ENCODE data around the gene CFAP61. TPM values are rescaled to one million over a fixed set of nuclear protein-coding genes. Genes with fewer than 3 reads are reported as not detected.

Gene CFAP61
- polyA plus RNA-seq, 3 donors = 3.5 to 4.2 (median 4.0) TPM

DNA sequence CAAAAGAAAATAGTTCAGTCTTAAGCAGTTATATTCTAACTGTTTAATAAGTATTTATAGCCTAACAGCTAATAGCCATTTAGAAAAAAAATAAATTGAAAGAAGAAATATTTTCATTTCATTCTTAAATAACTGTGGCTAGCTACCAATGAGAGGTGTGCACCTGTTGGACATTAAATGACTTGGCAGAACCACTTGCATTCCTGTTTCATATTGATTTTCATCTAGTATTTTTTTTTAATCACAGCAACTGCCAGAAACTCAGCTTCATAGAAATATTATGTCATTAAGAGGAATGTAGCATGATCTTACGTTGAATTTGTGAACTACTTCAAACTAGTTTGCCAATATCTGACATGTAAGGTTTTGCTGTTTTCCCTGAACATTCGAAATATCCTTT is 25.0 kb upstream of the CFAP61 start:
- no peak for DNase-seq (ENCODE audit: low read depth in 3 of 3, low spot score in 2 of 3)

DNA sequence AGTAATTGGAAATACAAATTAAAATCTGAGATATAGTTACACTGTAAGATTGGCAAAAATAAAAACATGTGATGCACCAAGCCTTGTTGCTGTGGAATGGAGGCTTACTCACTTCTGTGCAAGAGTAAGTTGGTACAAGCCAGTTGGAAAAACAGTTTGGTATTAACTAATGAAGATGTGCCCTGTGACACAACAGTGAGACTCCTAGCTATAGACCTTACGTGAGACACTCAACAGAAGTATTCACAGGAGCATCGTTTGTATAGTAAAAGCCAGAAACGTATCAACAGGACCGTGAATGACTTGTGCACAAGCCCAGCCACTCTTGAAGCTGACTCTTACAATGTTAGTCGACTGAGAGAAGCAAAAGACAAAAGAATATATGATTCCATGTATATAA is 20.5 kb upstream of the CFAP61 start:
- DNase-seq (ENCODE audit: low read depth in 3 of 3, low spot score in 2 of 3) = no peak

DNA sequence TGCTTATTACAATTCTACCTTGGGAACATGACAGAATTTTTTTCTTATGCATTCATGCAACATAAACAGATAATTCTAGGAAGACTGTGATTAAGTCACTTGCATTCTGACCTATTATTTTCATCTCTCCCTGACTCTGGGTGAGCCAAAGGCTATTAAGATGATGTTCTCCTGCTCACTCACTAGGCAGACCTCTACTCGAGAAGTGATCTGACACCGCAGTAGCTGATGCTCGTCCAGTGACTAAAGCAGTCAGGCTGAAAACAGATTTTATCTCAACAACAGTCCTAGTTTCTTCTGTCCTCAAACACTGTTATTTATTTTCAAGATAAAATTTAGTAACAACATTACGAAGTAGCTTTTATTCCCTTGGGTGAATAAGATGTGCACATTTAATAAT is 17.8 kb upstream of the CFAP61 start:
- no peak for DNase-seq (ENCODE audit: low read depth in 3 of 3, low spot score in 2 of 3)

DNA sequence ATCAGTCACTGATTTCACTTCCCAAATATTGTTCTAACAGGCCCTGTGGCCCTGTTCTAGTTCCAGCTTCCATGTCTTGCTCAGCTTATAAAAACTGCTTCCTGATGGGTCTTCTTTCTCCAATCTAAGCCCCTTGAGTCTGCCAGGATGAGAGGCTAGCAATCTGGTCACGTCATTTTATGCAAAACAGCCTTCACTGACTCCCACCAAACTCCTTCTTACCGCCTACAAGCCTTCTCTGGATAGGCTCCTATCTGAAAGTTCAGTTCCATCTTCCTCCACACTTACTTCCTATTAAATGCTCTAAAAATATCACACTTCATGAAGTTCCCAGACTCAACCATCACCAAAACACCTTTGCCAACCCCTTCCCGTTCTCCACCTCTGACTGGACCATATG is 15.6 kb upstream of the CFAP61 start:
- no peak for DNase-seq (ENCODE audit: low read depth in 3 of 3, low spot score in 2 of 3)

DNA sequence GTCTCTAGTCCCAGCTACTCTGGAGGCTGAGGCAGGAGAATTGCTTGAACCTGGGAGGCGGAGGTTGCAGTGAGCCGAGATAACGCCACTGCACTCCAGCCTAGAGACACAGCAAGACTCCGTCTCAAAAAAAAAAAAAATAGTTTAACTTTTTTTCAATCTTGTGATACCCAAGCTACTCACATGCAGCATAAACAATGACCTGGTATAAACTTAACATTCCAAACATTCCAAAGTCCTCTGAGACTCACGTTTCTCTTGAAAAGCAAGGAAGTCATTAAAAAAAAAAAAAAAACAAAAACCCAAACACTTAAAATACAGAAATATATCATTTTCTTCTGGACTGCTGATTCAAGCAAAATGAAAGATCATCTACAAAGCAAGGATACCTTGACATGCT is 14.4 kb upstream of the CFAP61 start:
- DNase-seq (ENCODE audit: low read depth in 3 of 3, low spot score in 2 of 3) = no peak

DNA sequence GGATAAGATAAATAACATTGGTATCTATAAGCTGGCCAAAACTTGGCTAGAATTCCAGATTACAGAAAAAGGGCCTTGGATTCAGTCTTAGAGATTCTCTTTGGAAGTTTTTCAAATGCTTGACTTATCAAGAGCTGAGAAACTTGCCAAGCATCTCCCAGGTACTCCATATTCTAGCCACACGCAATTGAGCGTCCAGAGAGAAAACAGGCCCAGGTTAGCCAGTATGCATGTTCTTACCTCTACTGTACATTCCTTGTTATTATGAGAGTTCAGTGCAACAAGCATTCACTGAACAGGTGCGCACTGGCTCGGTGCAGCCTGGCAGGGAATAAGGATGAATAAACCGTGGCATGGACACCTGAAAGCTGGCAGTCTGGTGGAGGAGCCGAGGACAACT is 13.7 kb upstream of the CFAP61 start:
- no peak for DNase-seq (ENCODE audit: low read depth in 3 of 3, low spot score in 2 of 3)

DNA sequence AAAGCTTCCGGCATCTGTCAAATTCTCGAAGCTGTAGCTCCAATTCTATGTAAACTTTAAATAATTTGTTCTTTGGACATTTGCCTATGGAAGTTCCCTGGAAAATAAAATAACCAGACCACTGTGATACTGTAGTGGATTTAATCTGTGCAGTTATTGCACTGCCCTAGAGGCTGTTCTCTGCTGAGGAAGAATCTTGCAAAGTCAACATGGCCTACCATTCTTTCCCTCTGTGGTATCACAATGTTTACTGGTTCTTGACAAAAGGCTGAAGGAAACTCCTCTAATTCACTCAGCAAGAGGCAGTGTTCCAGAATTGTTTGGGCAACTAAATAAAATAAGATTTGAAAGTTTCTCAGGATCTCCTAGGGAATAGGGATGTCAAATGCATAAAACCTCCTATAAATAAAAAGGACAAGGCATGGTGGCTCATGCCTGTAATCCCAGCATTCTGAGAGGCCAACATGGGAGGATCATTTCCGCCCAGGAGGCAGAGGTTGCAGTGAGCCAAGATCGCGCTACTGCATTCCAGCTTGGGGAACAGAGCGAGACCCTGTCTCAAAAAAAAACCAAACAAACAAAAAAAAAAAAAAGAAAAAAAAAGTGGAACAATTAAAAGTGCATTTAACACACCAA is 12.5 kb upstream of the CFAP61 start:
- no peak for DNase-seq (ENCODE audit: low read depth in 3 of 3, low spot score in 2 of 3)

DNA sequence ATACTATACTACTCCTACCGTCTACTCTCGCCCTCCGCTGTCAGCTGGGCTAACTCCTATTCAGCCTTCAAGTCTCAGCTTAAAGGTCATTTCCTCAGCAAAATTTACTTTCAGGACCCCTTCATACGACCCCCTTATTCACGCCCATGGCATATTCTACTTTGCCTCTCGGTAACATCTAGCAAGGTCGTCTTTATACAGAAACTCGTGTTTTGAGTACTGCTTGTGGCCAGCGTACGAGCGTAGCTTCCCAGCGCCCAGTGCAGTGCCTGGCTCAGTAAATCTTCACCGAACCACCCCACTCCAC is 612 bp upstream of the CFAP61 start:
- no peak for DNase-seq (ENCODE audit: low read depth in 3 of 3, low spot score in 2 of 3)

DNA sequence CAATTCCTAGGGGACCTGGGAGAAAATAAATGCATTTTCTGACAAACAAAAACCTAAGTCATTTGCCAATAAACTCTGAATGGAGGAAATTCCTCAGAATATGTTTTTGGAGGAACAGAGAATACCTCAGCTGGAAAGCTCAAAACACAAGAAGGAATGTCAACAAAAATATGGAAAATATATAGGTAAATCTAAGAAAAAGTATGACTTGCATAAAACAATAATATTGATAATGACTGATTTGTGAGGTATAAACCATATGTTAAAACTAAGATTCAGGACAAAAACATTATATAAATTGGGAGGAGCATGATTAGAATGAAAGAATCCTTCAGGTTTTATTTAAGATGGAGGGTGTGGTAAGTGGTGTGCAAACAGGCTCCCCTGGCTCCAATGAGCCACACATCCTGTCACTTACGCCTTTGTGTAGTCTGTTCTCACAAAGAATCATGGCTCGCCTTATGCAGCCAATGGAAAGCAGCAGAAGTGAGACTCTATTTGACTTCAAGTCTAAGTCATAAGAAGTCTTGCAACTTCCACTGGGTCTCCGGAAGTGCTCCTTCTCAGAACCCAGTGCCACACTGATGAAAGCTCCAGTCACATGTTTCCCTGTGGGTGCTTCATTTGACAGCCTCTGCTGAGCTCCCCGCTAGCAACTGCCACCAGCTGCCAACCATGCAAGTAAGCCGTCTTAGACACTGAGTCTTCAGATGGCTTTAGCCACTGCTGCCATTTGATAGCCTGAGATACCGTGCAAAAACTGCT is 8.1 kb downstream of the CFAP61 start:
- no peak for DNase-seq (ENCODE audit: low read depth in 3 of 3, low spot score in 2 of 3)

DNA sequence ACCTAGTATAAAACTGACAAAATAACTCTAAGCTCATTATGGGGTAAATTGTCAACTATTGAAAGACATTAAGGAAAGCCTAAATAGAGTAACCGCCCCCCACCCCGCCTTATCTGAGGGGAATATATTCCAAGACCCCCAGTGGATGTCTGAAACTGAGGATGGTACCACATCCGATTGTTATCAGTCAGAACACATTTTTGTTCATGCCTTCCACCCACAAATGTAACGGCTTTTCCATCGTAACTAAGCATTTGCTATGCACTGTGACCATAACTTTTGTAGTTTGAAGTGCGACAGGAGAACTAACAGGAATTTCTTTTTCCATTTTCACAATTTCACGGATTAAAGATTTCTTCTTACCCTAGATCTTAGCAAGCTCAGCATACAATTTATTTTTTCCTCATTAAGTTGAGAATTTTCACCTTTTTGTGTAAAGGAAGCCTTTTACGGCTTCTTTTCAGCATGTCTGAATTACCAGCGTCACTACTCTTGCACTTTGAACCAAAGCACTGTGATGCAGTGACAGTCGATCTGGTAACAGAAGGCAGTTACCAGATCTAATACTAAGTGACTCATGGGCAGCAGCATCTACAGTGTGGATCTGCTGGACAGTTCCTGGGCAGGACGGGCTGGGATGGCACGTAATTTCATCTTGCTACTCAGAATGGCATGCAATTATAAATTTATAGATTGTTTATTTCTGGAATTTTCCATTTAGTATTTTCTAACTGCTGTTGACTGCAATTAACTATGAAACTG is 11.8 kb downstream of the CFAP61 start:
- no peak for DNase-seq (ENCODE audit: low read depth in 3 of 3, low spot score in 2 of 3)

DNA sequence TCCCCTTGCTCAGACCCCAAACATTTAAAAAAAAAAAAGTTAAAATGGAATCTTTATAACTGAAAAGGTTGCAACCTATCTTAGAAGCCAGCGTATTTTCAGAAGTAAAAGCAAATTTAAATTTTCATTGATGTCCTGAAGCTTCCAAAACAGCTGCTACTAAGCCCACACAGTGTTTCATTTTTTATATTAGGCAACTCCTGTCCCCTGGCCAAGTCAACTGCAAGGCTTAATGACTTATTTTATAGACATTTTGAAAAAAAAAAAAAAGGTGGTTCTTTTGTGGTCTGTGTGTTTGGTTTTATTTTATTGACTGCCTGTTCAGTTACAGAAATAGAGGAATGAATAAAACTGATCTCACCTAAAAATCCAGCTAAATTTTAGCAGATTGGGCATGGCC is 13.0 kb downstream of the CFAP61 start:
- no peak for DNase-seq (ENCODE audit: low read depth in 3 of 3, low spot score in 2 of 3)

DNA sequence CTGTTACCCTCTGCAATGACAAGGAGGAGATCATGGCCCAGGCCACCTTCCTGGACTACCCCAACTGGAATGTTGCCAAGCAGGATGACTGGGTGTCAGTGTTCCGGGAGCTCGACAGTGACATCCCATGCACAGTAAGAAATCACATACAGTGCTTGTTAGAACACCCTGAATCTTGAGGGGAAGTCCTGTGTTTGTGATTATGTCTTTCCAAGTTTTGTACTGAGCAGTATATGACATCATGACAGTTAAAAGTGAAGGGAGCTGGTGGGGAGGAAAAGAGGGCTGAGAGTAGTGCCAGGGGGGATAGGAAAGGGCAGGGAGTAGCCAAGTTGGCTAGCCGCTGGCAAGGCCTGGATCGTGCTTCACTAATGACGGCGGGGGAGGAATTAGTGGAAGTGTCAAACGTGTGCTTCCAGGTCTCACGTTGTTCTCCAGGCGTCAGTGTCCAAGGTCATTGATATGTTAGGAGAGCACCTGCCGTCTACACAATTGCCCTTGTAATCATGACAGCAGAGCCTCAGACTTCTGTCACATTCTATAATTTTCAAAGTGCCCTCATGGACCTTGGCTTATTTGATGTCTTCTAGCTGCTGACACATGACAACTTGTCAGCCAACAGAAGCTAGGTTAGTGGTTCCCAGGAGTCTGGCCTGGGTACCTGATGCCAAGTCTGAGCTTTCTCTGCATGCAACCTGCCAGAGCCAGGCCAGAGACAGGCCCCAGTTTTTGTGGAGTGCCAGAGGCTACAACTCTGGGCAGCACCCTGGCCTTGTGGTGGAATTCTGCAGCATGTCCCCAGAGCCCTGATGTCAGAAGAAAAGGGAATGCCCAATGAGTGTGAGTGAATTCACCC is 18.8 kb downstream of the CFAP61 start:
- no peak for DNase-seq (ENCODE audit: low read depth in 3 of 3, low spot score in 2 of 3)

DNA sequence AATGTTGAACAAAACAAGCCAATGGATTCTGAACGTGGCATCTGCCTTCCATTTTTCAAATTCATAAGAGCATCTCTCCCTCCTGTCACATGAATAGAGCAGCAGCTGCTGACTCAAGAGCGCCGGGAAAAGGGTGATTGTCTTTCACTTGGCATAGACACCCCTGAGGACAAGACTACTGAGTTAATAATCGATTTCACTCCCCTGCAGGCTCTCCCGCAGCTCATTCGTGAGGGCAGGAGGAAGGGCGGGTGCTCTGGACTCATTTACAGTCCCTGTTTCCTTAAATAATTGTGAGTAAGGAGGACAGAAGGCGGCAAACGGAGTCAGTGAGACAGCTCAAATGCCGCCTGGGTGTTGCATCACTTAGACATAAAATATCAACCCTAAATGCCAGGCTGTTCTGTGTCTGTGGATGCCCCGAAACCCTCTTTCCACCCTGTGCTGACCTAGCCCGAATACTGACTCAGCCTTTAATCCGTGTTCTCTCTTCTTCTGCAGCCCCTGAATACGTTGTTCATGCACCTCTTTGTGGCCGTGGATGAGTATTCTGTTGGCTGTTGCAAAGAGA is 21.6 kb downstream of the CFAP61 start:
- no peak for DNase-seq (ENCODE audit: low read depth in 3 of 3, low spot score in 2 of 3)

DNA sequence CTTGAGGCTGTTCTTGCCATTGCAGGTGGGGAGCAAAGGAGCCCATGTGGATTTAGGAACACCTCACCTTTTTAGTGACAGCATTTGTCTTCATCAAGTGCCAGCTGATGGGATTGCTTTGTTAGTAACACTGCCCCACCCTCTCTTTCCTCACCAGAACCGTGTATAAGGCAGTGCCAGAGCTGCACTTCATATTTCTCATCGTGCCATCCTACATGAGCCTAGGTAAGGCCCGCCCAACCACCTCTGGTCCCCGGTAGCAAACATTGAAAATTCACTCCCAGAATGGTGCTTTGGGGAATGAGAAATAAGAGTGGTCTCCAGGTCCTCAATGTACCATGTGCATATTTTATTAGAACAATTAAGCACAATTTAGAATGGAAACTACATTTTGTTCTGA is 22.7 kb downstream of the CFAP61 start:
- no peak for DNase-seq (ENCODE audit: low read depth in 3 of 3, low spot score in 2 of 3)

DNA sequence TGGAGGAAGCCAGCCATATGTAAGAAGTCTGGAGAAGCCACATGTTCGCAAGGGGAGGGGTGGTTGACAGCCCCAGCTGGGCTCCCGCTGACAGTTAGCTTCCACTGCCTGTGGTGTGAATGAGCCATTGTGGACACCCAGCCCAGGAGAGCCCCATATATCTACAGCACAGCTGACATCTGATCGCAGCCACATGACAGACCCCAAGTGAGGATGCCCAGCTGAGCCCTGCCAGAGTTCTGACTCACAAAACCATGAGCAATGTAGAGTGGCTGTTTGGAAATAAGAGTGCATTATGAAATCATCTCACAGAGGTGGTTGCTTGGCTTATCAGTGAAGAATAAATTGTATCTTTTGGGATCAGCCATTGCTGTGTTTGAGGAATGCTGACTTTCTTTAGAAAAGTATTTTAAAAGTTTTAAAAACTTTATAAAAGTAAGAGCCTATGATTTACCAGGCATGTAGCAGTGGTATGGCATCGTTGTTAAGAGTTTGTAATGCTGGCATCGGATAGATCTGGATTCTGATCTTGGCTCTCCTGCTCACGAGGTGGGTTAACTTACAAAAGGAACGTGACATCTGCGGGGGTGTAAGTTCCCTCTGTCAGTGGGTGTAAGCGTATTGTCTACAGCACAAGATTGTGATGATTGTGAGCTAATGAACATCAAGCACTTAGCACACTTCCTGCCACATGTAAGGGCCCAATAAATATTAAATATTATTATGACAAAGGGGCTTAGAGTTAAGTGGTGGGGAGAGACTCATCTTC is 24.1 kb downstream of the CFAP61 start:
- no peak for DNase-seq (ENCODE audit: low read depth in 3 of 3, low spot score in 2 of 3)

DNA sequence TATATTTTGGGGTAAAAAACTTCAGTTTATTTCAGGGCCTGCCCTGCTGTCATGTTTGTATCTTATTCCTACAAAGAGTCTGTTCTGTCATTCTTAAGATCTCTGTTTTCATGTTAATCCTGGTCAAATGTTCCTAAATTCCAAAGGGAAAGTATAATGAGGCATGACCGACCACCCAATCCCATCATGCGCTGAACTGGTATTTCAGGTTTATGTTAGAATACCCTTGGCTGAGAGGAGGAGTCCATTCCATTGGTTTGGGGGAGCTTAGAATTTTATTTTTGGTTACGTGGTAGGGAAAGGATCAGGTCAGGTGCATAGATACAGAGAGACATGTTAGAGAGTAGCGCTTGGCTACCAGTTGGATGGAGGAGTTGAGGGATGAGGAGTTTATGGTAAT is 25.7 kb downstream of the CFAP61 start:
- peak in 2 of 3 donors; percentile 23 to 27 for DNase-seq (ENCODE audit: low read depth in 3 of 3, low spot score in 2 of 3)

DNA sequence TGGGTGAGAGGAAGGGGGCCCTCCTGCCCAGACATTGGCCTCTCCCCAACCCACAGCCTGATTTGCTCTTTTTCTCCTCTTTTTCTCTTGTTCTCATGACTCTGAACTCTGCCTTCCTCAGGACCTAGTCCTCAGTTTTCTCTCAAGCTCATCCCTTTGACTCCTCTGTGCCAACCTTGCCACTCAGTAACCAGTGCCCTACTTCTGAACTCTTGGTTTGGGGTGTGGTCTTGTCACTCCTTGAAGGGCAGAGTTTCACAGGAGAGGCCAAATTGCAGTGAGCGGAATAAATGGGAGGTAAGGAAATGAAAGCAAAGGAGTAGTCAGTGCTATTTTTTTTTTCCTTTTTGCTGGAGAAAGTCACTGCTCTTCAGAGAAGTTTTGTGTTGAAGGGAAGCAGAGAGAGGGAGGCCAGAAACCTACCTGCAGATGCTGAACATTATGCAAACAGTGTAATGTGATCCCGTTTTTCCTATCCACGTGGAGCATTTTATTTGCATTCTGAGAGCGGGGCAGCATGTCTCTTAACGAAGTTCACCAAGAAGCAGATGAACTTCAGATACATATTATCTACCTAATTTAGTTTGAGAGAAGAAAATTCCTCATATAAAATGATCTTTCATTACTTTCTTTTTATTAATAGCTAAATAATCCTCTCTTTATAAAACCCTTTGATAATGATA is 26.9 kb downstream of the CFAP61 start:
- DNase-seq (ENCODE audit: low read depth in 3 of 3, low spot score in 2 of 3) = no peak

DNA sequence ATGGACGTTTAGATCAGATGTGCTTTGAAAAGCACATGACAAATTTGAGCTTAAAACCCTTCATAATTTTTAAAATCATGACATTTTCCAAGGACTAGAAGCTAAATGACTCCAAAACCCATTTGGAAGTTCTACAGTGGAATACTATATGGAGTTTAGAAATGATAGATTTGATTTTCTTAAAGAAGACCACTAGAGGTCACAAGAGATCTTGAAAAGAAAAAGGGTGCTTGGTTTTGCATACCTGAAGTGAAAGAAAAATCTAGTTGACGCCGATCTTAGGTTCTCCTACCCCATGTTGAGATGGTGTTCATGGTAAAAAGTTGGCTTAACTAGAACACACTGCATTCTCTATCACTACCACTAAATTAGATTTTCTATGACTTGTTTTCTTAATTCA is 31.5 kb downstream of the CFAP61 start:
- DNase-seq (ENCODE audit: low read depth in 3 of 3, low spot score in 2 of 3) = no peak

DNA sequence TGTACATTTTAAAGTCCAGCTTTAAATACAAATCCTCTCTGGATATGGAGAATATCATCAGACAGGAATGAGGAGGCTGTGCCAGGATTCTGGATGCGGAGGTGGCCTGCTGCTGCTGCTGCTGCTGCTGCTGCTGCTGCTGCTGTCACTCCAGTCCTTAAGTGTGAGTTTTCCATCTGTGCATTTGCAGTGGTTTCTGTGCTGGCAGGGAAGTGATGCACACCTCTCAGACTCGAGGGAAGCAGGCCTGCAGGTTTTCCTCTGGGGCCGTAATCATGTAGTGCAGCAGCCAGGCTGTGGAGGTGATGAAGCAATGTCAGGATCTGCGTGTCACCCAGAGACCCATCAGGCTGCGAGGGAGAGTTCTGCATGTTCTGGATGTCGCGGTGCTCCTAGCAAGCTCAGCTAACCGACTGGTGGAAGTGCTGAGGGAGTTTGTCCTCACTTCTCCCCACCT is 32.0 kb downstream of the CFAP61 start:
- no peak for DNase-seq (ENCODE audit: low read depth in 3 of 3, low spot score in 2 of 3)

Data from right renal cortex interstitium (tissue), 3 donors.